HepG2 (cell line): ENCODE data around the gene COPS6. TPM values are rescaled to one million over a fixed set of nuclear protein-coding genes. Genes with fewer than 3 reads are reported as not detected.

Experiments used
- ARHGAP35 ChIP-seq: sonication (generic); formaldehyde crosslinking; IDR thresholded peaks from 2 replicates; pipeline ENCODE4 v1.9.0; 2022; ENCODE audit warnings: mild to moderate bottlenecking, inconsistent platforms, moderate library complexity, missing genetic modification reagents, borderline replicate concordance
- CREM ChIP-seq, 2 experiments: sonication (generic) in 1 of 2; formaldehyde crosslinking in 1 of 2; IDR thresholded peaks; 2 replicates each; pipeline versions ENCODE4 v1.4.0 to v1.6.1; 2016 to 2020; ENCODE audit warnings: antibody characterized with exemption in 1 of 2, mild to moderate bottlenecking in 1 of 2, missing genetic modification reagents in 1 of 2
- FOXA3 ChIP-seq: IDR thresholded peaks from 2 replicates; pipeline ENCODE4 v1.6.1; 2016; ENCODE audit warnings: missing genetic modification reagents, missing compliant biosample characterization
- GABPA ChIP-seq, 2 experiments: IDR thresholded peaks; 2 replicates each; pipeline ENCODE4 v1.6.1; 2011 to 2016; ENCODE audit warnings: low read depth in 2 of 2, low read length in 1 of 2, missing biosample characterization in 1 of 2, missing genetic modification characterization in 1 of 2
- HDAC2 ChIP-seq: sonication (generic); formaldehyde crosslinking; IDR thresholded peaks from 2 replicates; pipeline ENCODE4 v1.4.0; 2020; ENCODE audit warnings: missing genetic modification reagents
- KDM2A ChIP-seq: sonication (generic); formaldehyde crosslinking; IDR thresholded peaks from 2 replicates; pipeline ENCODE4 v1.4.0; 2020; ENCODE audit warnings: low read depth, missing genetic modification reagents, borderline replicate concordance
- MED1 ChIP-seq: sonication (generic); formaldehyde crosslinking; IDR thresholded peaks from 2 replicates; pipeline ENCODE4 v1.4.0; 2020; ENCODE audit warnings: missing genetic modification reagents
- NR2F1 ChIP-seq, 2 experiments: fragments of 450-650 bp in 1 of 2; formaldehyde crosslinking in 1 of 2; IDR thresholded peaks; 2 replicates each; pipeline versions ENCODE4 v1.5.0 to v1.6.1; 2016 to 2020; ENCODE audit warnings: mild to moderate bottlenecking in 1 of 2, missing compliant biosample characterization in 1 of 2, missing genetic modification reagents in 1 of 2, moderate library complexity in 1 of 2
- NR2F6 ChIP-seq, 2 experiments: IDR thresholded peaks; 2 replicates each; pipeline ENCODE4 v1.6.1; 2016; ENCODE audit warnings: antibody characterized with exemption in 1 of 2, mild to moderate bottlenecking in 1 of 2
- RNF2 ChIP-seq: fragments of 450-650 bp; conservative IDR thresholded peaks from 2 replicates; pipeline ENCODE4 v1.6.1; 2016; ENCODE audit warnings: low read depth
- SMAD1 ChIP-seq: sonication (generic); formaldehyde crosslinking; IDR thresholded peaks from 2 replicates; pipeline ENCODE4 v1.4.0; 2020; ENCODE audit warnings: missing genetic modification reagents, low read depth, mild to moderate bottlenecking, borderline replicate concordance
- SOX5 ChIP-seq: IDR thresholded peaks from 2 replicates; pipeline ENCODE4 v1.6.1; 2016; ENCODE audit warnings: borderline replicate concordance
- XRCC5 ChIP-seq: fragments of 200-400 bp; formaldehyde crosslinking; optimal IDR thresholded peaks from 2 replicates; pipeline ENCODE3; 2017; ENCODE audit warnings: mild to moderate bottlenecking, low read length
- ZBTB38 ChIP-seq: sonication (generic); formaldehyde crosslinking; IDR thresholded peaks from 2 replicates; pipeline ENCODE4 v1.5.1; 2020; ENCODE audit warnings: mild to moderate bottlenecking, missing genetic modification reagents
- ZFY ChIP-seq: sonication (generic); formaldehyde crosslinking; IDR thresholded peaks from 2 replicates; pipeline ENCODE4 v1.4.0; 2020; ENCODE audit warnings: missing genetic modification reagents
- ZNF550 ChIP-seq: sonication (generic); formaldehyde crosslinking; IDR thresholded peaks from 2 replicates; pipeline ENCODE4 v1.4.0; 2020; ENCODE audit warnings: mild to moderate bottlenecking, missing genetic modification reagents, borderline replicate concordance
- polyA plus RNA-seq, 8 experiments: library from polyadenylated mRNA; depleted of rRNA in 3 of 8; stranded (reverse) in 7 of 8; unstranded in 1 of 8; fragments of >200 nt; fragmentation: Illumina TruSeq in 4 of 8; extraction: Trizol in 4 of 8; gene quantifications; 2 replicates each; pipeline versions ENCODE4 v1.2.1 to v1.2.3, GENCODE V29; 2011 to 2016; ENCODE audit warnings: low read depth in 4 of 8, missing spikeins in 1 of 8, mixed read lengths in 1 of 8; ENCODE audit not compliant: insufficient read depth in 1 of 8
- total RNA-seq, 5 experiments: library from RNA; depleted of rRNA; stranded (reverse); fragments of >200 nt; fragmentation: Illumina TruSeq; extraction: Trizol; gene quantifications; 2 replicates each; pipeline ENCODE4 v1.2.3, GENCODE V29; 2016; ENCODE audit warnings: low read depth in 1 of 5
- TF ChIP-seq, protein P1 (sequence below): IDR thresholded peaks from 2 replicates; pipeline ENCODE4 v1.6.1; 2016; ENCODE audit warnings: low read depth, missing genetic modification reagents, missing compliant biosample characterization
- TF ChIP-seq, protein P2 (sequence below): sonication (generic); formaldehyde crosslinking; IDR thresholded peaks from 2 replicates; pipeline ENCODE4 v1.4.0; 2020; ENCODE audit warnings: missing genetic modification reagents
- TF ChIP-seq, protein P3 (sequence below): IDR thresholded peaks from 2 replicates; pipeline ENCODE4 v1.6.1; 2016; ENCODE audit warnings: missing compliant biosample characterization, missing genetic modification reagents, borderline replicate concordance
- TF ChIP-seq, protein P4 (sequence below): IDR thresholded peaks from 2 replicates; pipeline ENCODE4 v1.6.1; 2016

The COPS6 gene
- total and polyA plus RNA-seq, 2 of the 13 experiments (the other 11 are each of a cell fraction or from before 2014, with no cell fraction given), result 33.4 to 117 TPM

DNA sequence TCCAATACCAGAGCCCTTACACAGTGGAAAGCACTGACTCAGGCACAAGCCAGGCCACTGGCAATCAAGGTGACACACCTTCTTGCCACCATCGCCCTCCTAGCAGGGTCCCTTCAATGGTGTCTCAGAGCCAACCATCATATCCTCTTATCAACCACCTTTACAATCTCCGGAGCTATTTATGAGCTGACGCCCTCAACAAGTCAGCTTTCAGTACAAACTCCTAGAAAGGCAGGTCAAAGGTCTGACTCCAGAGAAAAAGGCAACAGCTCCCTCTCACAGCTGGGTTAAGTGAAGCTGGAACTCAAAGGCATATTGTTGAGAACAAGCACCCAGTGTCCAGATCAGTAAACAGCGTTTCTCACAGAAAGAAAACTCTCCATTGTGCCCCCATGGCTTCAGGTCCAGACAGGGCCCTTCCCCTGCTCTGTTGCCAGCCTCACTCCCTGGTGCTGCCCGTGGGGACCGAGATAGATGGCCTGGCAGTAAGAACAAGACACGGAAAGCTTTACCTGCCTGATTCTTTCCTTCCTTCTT, 9.7 kb upstream of the COPS6 start (continued):
- TF ChIP-seq HDAC2 (peak; percentile 66; the same call in 1 of the 2 replicates), ZBTB38 (CRISPR knock-in tag) (0 out of 2 replicates have a peak, but pooled peaks have one; percentile 27), MED1 (CRISPR knock-in tag) (peak; percentile 63), RNF2 (no peak), SOX5 (CRISPR knock-in tag) (peak; percentile 83), ZFY (peak; percentile 45; the same call in 1 of the 2 replicates), GABPA (IDR thresholded peaks at IDR 0.05; ENCODE audit: low read depth, low read length) (no peak), GABPA (CRISPR knock-in tag; IDR thresholded peaks at IDR 0.05; ENCODE audit: low read depth) (no peak; the same call in 1 of the 2 replicates), FOXA3 (CRISPR knock-in tag) (peak; percentile 86), ZNF550 (CRISPR knock-in tag) (0 out of 2 replicates have a peak, but pooled peaks have one; percentile 75), NR2F1 (CRISPR knock-in tag; IDR thresholded peaks at IDR 0.05) (peak; percentile 65 to 75; a peak in 2 of 4 replicates), ARHGAP35 (CRISPR knock-in tag) (no peak), SMAD1 (CRISPR knock-in tag) (peak; percentile 59; the same call in 1 of the 2 replicates), NR2F6 (IDR thresholded peaks at IDR 0.05) (peak; percentile 94), NR2F6 (CRISPR knock-in tag; IDR thresholded peaks at IDR 0.05) (peak; percentile 97), XRCC5 (peak; percentile 51), KDM2A (CRISPR knock-in tag) (peak; percentile 15; the same call in 1 of the 2 replicates), CREM (IDR thresholded peaks at IDR 0.05) (peak; percentile 38; the same call in 1 of the 2 replicates), CREM (CRISPR knock-in tag; IDR thresholded peaks at IDR 0.05) (no peak)
- TF ChIP-seq, protein P1, sequence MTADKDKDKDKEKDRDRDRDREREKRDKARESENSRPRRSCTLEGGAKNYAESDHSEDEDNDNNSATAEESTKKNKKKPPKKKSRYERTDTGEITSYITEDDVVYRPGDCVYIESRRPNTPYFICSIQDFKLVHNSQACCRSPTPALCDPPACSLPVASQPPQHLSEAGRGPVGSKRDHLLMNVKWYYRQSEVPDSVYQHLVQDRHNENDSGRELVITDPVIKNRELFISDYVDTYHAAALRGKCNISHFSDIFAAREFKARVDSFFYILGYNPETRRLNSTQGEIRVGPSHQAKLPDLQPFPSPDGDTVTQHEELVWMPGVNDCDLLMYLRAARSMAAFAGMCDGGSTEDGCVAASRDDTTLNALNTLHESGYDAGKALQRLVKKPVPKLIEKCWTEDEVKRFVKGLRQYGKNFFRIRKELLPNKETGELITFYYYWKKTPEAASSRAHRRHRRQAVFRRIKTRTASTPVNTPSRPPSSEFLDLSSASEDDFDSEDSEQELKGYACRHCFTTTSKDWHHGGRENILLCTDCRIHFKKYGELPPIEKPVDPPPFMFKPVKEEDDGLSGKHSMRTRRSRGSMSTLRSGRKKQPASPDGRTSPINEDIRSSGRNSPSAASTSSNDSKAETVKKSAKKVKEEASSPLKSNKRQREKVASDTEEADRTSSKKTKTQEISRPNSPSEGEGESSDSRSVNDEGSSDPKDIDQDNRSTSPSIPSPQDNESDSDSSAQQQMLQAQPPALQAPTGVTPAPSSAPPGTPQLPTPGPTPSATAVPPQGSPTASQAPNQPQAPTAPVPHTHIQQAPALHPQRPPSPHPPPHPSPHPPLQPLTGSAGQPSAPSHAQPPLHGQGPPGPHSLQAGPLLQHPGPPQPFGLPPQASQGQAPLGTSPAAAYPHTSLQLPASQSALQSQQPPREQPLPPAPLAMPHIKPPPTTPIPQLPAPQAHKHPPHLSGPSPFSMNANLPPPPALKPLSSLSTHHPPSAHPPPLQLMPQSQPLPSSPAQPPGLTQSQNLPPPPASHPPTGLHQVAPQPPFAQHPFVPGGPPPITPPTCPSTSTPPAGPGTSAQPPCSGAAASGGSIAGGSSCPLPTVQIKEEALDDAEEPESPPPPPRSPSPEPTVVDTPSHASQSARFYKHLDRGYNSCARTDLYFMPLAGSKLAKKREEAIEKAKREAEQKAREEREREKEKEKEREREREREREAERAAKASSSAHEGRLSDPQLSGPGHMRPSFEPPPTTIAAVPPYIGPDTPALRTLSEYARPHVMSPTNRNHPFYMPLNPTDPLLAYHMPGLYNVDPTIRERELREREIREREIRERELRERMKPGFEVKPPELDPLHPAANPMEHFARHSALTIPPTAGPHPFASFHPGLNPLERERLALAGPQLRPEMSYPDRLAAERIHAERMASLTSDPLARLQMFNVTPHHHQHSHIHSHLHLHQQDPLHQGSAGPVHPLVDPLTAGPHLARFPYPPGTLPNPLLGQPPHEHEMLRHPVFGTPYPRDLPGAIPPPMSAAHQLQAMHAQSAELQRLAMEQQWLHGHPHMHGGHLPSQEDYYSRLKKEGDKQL (CRISPR knock-in tag), result 0 out of 2 replicates have a peak, but pooled peaks have one; percentile 16
- TF ChIP-seq, protein P2, sequence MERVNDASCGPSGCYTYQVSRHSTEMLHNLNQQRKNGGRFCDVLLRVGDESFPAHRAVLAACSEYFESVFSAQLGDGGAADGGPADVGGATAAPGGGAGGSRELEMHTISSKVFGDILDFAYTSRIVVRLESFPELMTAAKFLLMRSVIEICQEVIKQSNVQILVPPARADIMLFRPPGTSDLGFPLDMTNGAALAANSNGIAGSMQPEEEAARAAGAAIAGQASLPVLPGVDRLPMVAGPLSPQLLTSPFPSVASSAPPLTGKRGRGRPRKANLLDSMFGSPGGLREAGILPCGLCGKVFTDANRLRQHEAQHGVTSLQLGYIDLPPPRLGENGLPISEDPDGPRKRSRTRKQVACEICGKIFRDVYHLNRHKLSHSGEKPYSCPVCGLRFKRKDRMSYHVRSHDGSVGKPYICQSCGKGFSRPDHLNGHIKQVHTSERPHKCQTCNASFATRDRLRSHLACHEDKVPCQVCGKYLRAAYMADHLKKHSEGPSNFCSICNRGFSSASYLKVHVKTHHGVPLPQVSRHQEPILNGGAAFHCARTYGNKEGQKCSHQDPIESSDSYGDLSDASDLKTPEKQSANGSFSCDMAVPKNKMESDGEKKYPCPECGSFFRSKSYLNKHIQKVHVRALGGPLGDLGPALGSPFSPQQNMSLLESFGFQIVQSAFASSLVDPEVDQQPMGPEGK (CRISPR knock-in tag), result peak; percentile 72
- TF ChIP-seq, protein P3, sequence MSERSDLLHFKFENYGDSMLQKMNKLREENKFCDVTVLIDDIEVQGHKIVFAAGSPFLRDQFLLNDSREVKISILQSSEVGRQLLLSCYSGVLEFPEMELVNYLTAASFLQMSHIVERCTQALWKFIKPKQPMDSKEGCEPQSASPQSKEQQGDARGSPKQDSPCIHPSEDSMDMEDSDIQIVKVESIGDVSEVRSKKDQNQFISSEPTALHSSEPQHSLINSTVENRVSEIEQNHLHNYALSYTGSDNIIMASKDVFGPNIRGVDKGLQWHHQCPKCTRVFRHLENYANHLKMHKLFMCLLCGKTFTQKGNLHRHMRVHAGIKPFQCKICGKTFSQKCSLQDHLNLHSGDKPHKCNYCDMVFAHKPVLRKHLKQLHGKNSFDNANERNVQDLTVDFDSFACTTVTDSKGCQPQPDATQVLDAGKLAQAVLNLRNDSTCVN (CRISPR knock-in tag), result peak; percentile 97
- TF ChIP-seq, protein P4, sequence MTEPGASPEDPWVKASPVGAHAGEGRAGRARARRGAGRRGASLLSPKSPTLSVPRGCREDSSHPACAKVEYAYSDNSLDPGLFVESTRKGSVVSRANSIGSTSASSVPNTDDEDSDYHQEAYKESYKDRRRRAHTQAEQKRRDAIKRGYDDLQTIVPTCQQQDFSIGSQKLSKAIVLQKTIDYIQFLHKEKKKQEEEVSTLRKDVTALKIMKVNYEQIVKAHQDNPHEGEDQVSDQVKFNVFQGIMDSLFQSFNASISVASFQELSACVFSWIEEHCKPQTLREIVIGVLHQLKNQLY, result 0 out of 2 replicates have a peak, but pooled peaks have one; percentile 43
